ENCODE results near the gene CLIP4. TPM values are rescaled to one million over a fixed set of nuclear protein-coding genes. Genes with fewer than 3 reads are reported as not detected.

Gene CLIP4
- total RNA-seq, 1 experiment from 2014 or later = 1.2 TPM

GRCh38 chr2:29182920-29183319 is 67.7 kb downstream of the CLIP4 start:
- Histone ChIP-seq H3K4me3 (ENCODE audit: low read depth, low read length) (no peak overlapping the region), H3K27me3 (replicated peaks; ENCODE audit: control insufficient read depth, insufficient read depth, low read length) (no peaks in the 10 kb centered on the region), H3K4me1 (no peaks in the 10 kb centered on the region; the same call in 1 of the 2 replicates), H3K9me3 (no peaks in the 10 kb centered on the region; the same call in 1 of the 2 replicates), H3K36me3 (ENCODE audit: control insufficient read depth, insufficient read depth, low read length) (no peaks in the 10 kb centered on the region)
- Mint-ChIP-seq H3K36me3 (ENCODE audit: insufficient read depth, unreplicated experiment) (no peaks in the 10 kb centered on the region), H3K27ac (ENCODE audit: unreplicated experiment) (no peak overlapping the region), H3K4me1 (ENCODE audit: low read depth, unreplicated experiment) (no peaks in the 10 kb centered on the region), H3K27me3 (ENCODE audit: insufficient read depth, unreplicated experiment) (peaks cover 3% of the 10 kb centered on the region), H3K4me3 (ENCODE audit: unreplicated experiment) (no peak overlapping the region), H3K9me3 (ENCODE audit: unreplicated experiment) (peaks cover 8% of the 10 kb centered on the region)
- DNase-seq = no peak
- ChIA-PET POLR2A (no interaction called here), CTCF (no interaction called here)
- BruUV-seq (replicated peaks) = no TSS peak
- TF ChIP-seq, protein P1, sequence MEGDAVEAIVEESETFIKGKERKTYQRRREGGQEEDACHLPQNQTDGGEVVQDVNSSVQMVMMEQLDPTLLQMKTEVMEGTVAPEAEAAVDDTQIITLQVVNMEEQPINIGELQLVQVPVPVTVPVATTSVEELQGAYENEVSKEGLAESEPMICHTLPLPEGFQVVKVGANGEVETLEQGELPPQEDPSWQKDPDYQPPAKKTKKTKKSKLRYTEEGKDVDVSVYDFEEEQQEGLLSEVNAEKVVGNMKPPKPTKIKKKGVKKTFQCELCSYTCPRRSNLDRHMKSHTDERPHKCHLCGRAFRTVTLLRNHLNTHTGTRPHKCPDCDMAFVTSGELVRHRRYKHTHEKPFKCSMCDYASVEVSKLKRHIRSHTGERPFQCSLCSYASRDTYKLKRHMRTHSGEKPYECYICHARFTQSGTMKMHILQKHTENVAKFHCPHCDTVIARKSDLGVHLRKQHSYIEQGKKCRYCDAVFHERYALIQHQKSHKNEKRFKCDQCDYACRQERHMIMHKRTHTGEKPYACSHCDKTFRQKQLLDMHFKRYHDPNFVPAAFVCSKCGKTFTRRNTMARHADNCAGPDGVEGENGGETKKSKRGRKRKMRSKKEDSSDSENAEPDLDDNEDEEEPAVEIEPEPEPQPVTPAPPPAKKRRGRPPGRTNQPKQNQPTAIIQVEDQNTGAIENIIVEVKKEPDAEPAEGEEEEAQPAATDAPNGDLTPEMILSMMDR (IDR thresholded peaks at IDR 0.05; ENCODE audit: insufficient read depth in 1 of 2, low read depth in 1 of 2, low read length in 1 of 2, severe bottlenecking in 1 of 2, unreplicated experiment in 1 of 2) = no peak
- intact Hi-C loops (cut with micrococcal nuclease; ENCODE audit: unreplicated experiment) = no loop called here

DNA sequence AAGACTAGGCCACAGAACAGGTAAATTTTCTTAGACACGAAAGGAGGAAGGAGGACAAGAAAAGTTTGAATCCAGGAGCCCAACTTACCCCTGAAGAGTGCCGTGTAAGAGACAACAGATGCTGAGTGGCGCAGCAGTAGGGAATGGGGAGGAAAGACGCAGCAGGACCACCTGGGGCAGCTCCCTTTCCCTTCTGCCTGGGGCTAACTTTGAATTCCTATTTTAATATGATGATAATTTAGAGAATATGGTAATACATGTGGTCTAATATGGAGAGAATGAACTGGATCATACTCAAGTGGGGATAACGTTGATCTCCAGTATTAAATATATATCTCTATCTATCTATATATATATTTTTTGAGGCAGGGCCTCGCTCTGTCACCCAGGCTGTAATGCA is 69.3 kb downstream of the CLIP4 start:
- no peak for DNase-seq
- no peaks in the 10 kb centered on the region for H3K27me3 ChIP-seq (replicated peaks; ENCODE audit: control insufficient read depth, insufficient read depth, low read length)
- H3K27me3 Mint-ChIP-seq (ENCODE audit: insufficient read depth, unreplicated experiment) = peaks cover 3% of the 10 kb centered on the region
- ChIA-PET POLR2A (no interaction called here), CTCF (no interaction called here)
- no peaks in the 10 kb centered on the region; the same call in 1 of the 2 replicates for H3K9me3 ChIP-seq
- no peaks in the 10 kb centered on the region; the same call in 1 of the 2 replicates for H3K4me1 ChIP-seq
- H3K36me3 ChIP-seq (ENCODE audit: control insufficient read depth, insufficient read depth, low read length) = no peaks in the 10 kb centered on the region
- H3K36me3 Mint-ChIP-seq (ENCODE audit: insufficient read depth, unreplicated experiment) = no peaks in the 10 kb centered on the region
- peaks cover 10% of the 10 kb centered on the region for H3K9me3 Mint-ChIP-seq (ENCODE audit: unreplicated experiment)
- H3K27ac Mint-ChIP-seq (ENCODE audit: unreplicated experiment) = no peak overlapping the region
- intact Hi-C loops (cut with micrococcal nuclease; ENCODE audit: unreplicated experiment) = no loop called here
- H3K4me3 ChIP-seq (ENCODE audit: low read depth, low read length) = no peak overlapping the region
- BruUV-seq (replicated peaks) = no TSS peak
- TF ChIP-seq, protein P1 (IDR thresholded peaks at IDR 0.05; ENCODE audit: insufficient read depth in 1 of 2, low read depth in 1 of 2, low read length in 1 of 2, severe bottlenecking in 1 of 2, unreplicated experiment in 1 of 2) = no peak
- no peaks in the 10 kb centered on the region for H3K4me1 Mint-ChIP-seq (ENCODE audit: low read depth, unreplicated experiment)
- no peak overlapping the region for H3K4me3 Mint-ChIP-seq (ENCODE audit: unreplicated experiment)

- no TSS peak for BruUV-seq (replicated peaks)
- H3K4me3 Mint-ChIP-seq (ENCODE audit: unreplicated experiment) = no peak overlapping the region
Measured at GRCh38 chr2:29186817-29187216, 71.6 kb downstream of the CLIP4 start.

More at GRCh38 chr2:29186817-29187216, 71.6 kb downstream of the CLIP4 start:
- peaks cover 10% of the 10 kb centered on the region for H3K9me3 Mint-ChIP-seq (ENCODE audit: unreplicated experiment)
- Histone ChIP-seq H3K27me3 (replicated peaks; ENCODE audit: control insufficient read depth, insufficient read depth, low read length) (no peaks in the 10 kb centered on the region), H3K9me3 (no peaks in the 10 kb centered on the region; the same call in 1 of the 2 replicates), H3K4me1 (no peaks in the 10 kb centered on the region; the same call in 1 of the 2 replicates), H3K4me3 (ENCODE audit: low read depth, low read length) (no peak overlapping the region), H3K36me3 (ENCODE audit: control insufficient read depth, insufficient read depth, low read length) (no peaks in the 10 kb centered on the region)
- CTCF ChIA-PET = no interaction called here
- intact Hi-C loops (cut with micrococcal nuclease; ENCODE audit: unreplicated experiment) = no loop called here
- TF ChIP-seq, protein P1 (IDR thresholded peaks at IDR 0.05; ENCODE audit: insufficient read depth in 1 of 2, low read depth in 1 of 2, low read length in 1 of 2, severe bottlenecking in 1 of 2, unreplicated experiment in 1 of 2) = no peak
- no peak overlapping the region for H3K27ac Mint-ChIP-seq (ENCODE audit: unreplicated experiment)
- no peaks in the 10 kb centered on the region for H3K36me3 Mint-ChIP-seq (ENCODE audit: insufficient read depth, unreplicated experiment)
- POLR2A ChIA-PET = no interaction called here
- no peaks in the 10 kb centered on the region for H3K4me1 Mint-ChIP-seq (ENCODE audit: low read depth, unreplicated experiment)
- DNase-seq = no peak
- no peaks in the 10 kb centered on the region for H3K27me3 Mint-ChIP-seq (ENCODE audit: insufficient read depth, unreplicated experiment)

All from Caco-2 (cell line).